ENCODE data around the gene ZNF708. TPM values are rescaled to one million over a fixed set of nuclear protein-coding genes. Genes with fewer than 3 reads are reported as not detected.

Gene ZNF708
- total and polyA plus RNA-seq, 2 of the 13 experiments (the other 11 are each of a cell fraction or from before 2014, with no cell fraction given): 1.8 to 5.2 TPM

GRCh38 chr19:21264416-21264815, 64.8 kb downstream of the ZNF708 start:
- no peak for TF ChIP-seq SNAPC5 (CRISPR knock-in tag; IDR thresholded peaks at IDR 0.05; ENCODE audit: borderline replicate concordance)
- no peak for TF ChIP-seq RNF219 (CRISPR knock-in tag; IDR thresholded peaks at IDR 0.05)
- TF ChIP-seq ZNF644 (CRISPR knock-in tag; IDR thresholded peaks at IDR 0.05; ENCODE audit: low read depth): no peak
- TF ChIP-seq PHF8 (CRISPR knock-in tag; IDR thresholded peaks at IDR 0.05): no peak
- no peak for TF ChIP-seq RERE (CRISPR knock-in tag; IDR thresholded peaks at IDR 0.05; ENCODE audit: low read depth)
- TF ChIP-seq ZFY (CRISPR knock-in tag; IDR thresholded peaks at IDR 0.05): no peak
- TF ChIP-seq ZMAT3 (CRISPR knock-in tag; conservative IDR thresholded peaks at IDR 0.05): no peak
- no peak for TF ChIP-seq ZNF543 (CRISPR knock-in tag; IDR thresholded peaks at IDR 0.05)
- TF ChIP-seq ZNF496 (CRISPR knock-in tag; IDR thresholded peaks at IDR 0.05; ENCODE audit: insufficient replicate concordance): no peak
- TF ChIP-seq ZNF724P (CRISPR knock-in tag; IDR thresholded peaks at IDR 0.05; ENCODE audit: borderline replicate concordance): no peak
- TF ChIP-seq ZNF253 (CRISPR knock-in tag; IDR thresholded peaks at IDR 0.05; ENCODE audit: borderline replicate concordance): no peak
- TF ChIP-seq HIVEP1 (CRISPR knock-in tag; IDR thresholded peaks at IDR 0.05): no peak
- no peak for TF ChIP-seq ZNF251 (CRISPR knock-in tag; IDR thresholded peaks at IDR 0.05)
- no peak for TF ChIP-seq ZFAT (CRISPR knock-in tag; conservative IDR thresholded peaks at IDR 0.05)
- TF ChIP-seq ZNF652 (CRISPR knock-in tag; IDR thresholded peaks at IDR 0.05; ENCODE audit: borderline replicate concordance, low read depth): no peak
- TF ChIP-seq MBNL3 (CRISPR knock-in tag; conservative IDR thresholded peaks at IDR 0.05): no peak
- no peak for TF ChIP-seq THAP11 (CRISPR knock-in tag; IDR thresholded peaks at IDR 0.05)

More at GRCh38 chr19:21264416-21264815, 64.8 kb downstream of the ZNF708 start:
- no peaks in the 10 kb centered on the region for H3K27me3 ChIP-seq (ENCODE audit: control insufficient read depth in 1 of 2, insufficient read depth in 2 of 2, low read length in 2 of 2)
- no CpG with 5 or more reads among the region's 6 CpGs for WGBS (ENCODE audit: low lambda C conversion rate)
- H3K27ac ChIP-seq (ENCODE audit: extremely low read length, insufficient read depth, low read length): no peak overlapping the region
- ChIA-PET POLR2A (no interaction called here), CTCF (ENCODE audit: low intra/inter-chr PET ratio, low total read pairs) (no interaction called here)
- no peak overlapping the region for H3K4me3 ChIP-seq (replicated peaks in 1 of 3; ENCODE audit: insufficient read depth in 1 of 3, low read depth in 2 of 3, low read length in 3 of 3)
- intact Hi-C loops (cut with micrococcal nuclease; ENCODE audit: unreplicated experiment): no loop called here
- ATAC-seq: no peak
- no peak overlapping the region for H3K9ac ChIP-seq (ENCODE audit: insufficient read depth, low read depth, low read length)
- no peak for DNase-seq (ENCODE audit: low spot score)
- H3K36me3 ChIP-seq (replicated peaks in 1 of 2; ENCODE audit: control insufficient read depth in 1 of 2, insufficient read depth in 2 of 2, low read length in 2 of 2): no peaks in the 10 kb centered on the region
- H3K79me2 ChIP-seq (ENCODE audit: insufficient read depth, low read length): no peaks in the 10 kb centered on the region
- in situ Hi-C loops (cut with HindIII; ENCODE audit: extremely low pct_ligation_motif_present, low pct_unique_long_range_greater_than_20kb): no loop called here
- no peak overlapping the region for H2AFZ ChIP-seq (ENCODE audit: low read length)
- no peak for FAIRE-seq
- no peaks in the 10 kb centered on the region for H3K4me1 ChIP-seq (ENCODE audit: insufficient read depth, low read length)
- peaks cover 14% of the 10 kb centered on the region; the same call in 1 of the 2 replicates for H3K9me3 ChIP-seq (ENCODE audit: low read length)
- no TSS peak for BruUV-seq (replicated peaks)
- H3K4me2 ChIP-seq (ENCODE audit: low read depth, low read length): no peak overlapping the region
- H4K20me1 ChIP-seq (ENCODE audit: insufficient read depth, low read length): no peaks in the 10 kb centered on the region
